GM19193 (cell line): Measurements from ENCODE around the gene B4GALT4.

ENCODE experiments used
- POLR2A ChIP-seq: IDR thresholded peaks from 4 replicates; pipeline ENCODE4 v1.6.1; 2011; ENCODE audit not compliant: insufficient read depth, insufficient read length; ENCODE audit errors: extremely low read depth

Gene B4GALT4, protein sequence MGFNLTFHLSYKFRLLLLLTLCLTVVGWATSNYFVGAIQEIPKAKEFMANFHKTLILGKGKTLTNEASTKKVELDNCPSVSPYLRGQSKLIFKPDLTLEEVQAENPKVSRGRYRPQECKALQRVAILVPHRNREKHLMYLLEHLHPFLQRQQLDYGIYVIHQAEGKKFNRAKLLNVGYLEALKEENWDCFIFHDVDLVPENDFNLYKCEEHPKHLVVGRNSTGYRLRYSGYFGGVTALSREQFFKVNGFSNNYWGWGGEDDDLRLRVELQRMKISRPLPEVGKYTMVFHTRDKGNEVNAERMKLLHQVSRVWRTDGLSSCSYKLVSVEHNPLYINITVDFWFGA

GRCh38 chr3:119240591-119241434 is at the start of gene B4GALT4:
TSS of gene B4GALT4 (minus strand) at chr3:119240878. CDS start at chr3:119230099, 10,779 bp downstream.
- peak; percentile 87 for TF ChIP-seq POLR2A

GRCh38 chr3:119289404-119289770 is 48.7 kb upstream of the B4GALT4 start:
- no peak for TF ChIP-seq POLR2A

- TF ChIP-seq POLR2A, result no peak
Measured at GRCh38 chr3:119288669-119289403, 48.2 kb upstream of the B4GALT4 start.

DNA sequence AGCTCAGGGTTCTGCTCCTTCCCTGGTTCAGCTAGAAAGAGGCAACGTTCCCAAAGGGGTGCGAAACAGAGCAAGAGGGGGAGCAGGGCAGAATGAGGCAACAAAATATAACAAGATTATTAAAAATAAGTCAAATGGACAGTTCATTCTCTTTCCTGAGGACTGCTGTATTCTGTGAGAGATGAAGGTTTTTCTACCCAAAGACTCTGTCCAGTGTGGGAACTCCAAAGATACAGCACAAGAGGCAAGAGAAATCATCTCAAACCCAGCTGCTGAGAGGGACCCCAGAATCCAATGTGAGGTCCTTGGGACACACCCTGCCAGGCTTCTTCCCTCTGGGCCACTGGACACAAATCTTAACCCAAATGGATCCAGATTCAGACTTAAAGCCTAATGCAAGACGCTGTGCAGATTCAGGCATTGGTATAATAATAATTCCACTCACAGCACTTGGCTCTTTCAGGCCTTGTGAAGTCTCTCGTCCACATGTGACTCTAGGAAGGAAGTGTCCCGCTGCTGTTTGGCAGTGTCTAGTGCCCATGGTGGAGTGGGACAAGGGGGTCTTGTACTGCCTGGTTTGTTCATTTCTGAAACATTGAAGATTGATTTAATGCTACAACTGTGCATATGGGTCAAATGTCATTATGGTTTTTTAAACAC is 39.0 kb upstream of the B4GALT4 start:
- TF ChIP-seq POLR2A, result no peak

DNA sequence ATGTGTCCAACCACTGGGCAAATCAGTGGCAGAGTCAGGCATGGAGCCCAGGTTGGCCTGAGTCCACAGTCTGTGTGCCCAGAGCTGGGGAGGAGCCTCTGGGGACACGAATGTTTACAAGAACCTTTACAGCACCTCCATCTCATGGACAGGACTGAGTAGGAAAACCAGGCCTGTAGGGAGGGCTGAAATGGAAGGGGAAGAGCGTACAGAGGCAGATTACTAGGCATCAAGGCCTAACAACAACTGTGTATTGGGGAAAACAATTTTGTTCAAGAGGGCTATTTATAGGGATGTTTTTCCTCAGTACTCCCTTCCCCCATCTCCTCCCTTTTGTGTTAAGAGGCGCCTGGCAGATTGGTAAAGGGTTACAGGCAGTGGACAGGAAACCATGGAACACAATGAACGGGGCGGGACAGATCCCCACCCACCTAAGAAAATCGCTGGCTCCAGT is 38.5 kb upstream of the B4GALT4 start:
- no peak for TF ChIP-seq POLR2A

DNA sequence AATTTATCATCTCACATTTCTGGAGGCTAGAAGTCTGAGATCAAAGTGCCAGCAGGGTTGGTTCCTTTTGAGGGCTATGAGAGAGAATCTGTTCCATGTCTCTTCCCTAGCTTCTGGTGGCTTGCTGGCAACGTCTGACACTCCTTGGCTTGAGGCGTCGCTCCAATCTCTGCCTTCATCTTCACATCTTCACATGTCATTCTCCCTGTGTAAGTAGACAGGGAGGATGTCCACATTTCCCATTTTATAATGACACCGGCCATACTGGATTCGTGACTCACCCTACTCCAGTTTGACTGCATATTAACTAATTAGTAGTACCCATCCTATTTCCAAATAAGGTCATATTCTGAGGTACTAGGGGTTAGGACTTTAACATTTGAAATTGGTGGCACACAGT is 36.0 kb upstream of the B4GALT4 start:
- no peak for TF ChIP-seq POLR2A

GRCh38 chr3:119261055-119261454 is 20.4 kb upstream of the B4GALT4 start:
- no peak for TF ChIP-seq POLR2A

DNA sequence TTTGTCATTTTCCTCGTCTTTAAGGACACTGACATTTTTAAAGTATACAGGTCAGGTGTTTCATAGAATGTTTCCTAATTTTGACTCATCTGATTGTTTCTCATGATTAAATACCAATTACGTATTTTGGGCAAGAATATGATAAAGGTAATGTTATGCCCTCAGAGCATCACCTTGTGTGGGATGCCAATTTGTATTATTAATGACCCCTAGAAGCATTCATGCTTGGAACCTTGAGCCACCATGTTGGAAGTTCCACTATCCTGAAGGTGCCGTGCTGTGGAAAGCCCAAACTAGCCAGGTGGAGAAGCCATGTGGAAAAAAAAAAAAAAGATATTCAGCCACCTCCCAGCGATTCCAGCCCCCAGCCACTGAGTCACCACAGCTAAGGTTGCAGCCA is 19.1 kb upstream of the B4GALT4 start:
- no peak for TF ChIP-seq POLR2A

DNA sequence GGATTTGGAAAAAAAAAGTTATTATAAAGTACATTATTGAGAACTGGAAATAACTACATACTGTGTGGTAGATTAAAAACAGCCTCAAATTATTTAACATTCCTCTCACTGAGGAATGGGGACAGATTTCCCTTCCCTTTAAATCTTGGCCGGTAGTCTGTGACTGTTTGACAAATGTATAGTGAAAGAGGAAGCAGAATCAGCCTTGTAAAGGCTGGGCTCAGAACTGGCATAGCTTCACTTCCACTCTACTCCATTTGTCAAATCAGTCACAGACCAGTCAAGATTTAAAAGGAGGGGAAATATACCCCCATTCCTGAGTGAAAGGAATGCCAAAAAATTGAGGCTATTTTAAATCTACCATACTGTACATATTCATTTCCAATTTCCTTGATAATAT is 18.2 kb upstream of the B4GALT4 start:
- TF ChIP-seq POLR2A, result no peak

DNA sequence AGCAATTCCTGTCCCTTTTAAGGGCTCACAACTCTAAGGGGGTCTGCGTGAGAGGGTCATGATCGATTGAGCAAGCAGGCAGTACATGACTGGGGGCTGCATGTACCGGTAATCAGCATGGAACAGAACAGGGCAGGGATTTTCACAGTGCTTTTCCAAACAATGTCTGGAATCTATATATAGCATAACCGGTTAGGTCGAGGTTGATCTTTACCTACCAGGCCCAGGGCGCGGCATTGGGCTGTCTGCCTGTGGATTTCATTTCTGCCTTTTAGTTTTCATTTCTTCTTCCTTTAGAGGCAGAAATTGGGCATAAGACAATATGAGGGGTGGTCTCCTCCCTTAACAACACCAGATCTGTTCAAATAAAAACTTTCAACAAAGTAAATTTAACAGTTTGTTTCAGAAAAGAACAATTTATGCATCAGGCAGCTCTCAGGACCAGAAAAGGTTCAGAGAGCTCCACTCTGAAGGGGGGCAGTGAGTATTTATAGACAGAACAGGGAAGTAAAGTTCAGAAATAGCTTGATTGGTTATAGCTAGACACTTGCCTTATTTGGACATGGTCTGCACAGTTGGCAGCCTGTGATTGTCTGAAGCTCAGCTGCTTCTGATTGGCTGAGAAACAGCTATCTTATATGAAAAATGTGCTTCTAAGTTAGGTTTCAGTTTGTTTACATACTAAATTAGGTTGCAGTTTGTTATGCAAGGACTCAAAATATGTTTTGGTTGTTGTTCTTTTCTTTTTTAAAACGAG is 17.2 kb upstream of the B4GALT4 start:
- no peak for TF ChIP-seq POLR2A

- TF ChIP-seq POLR2A, result no peak
Measured at GRCh38 chr3:119257111-119257510, 16.4 kb upstream of the B4GALT4 start.

DNA sequence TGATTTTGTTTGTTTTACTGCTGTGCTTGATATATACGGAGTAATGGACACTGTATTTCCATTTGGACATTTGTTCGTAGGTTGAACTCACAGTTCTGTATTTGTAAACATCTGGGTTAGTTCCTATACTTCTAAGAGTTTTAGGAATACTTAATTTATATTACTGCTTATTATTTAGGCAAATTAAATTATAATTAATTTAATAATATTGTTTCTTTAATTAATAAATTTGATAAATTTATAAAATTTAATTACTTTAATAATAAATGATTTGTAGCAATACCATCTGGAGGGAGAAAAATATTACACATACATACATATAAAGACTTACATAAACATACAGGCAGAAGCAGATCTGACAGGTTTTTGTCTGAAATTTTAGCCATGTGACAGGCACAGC is 14.5 kb upstream of the B4GALT4 start:
- TF ChIP-seq POLR2A, result no peak

DNA sequence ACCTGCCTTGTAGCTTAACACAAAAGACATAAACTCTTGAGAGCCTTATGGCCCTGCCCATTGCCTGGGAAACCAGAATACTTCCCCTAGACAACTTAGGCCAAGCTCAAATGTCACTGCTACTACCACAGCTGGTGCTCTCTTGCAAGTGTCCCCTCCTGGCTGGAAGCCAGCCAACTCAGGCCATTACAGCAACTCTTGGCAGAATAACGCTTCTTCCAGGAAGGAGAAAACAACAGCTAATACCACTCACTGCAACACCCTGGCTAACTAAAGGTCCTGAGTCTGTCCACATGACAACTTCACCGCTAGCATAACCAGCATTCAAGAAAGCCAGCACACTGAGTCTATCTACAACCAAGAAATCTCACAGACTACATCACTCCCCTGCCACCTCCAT is 5.1 kb upstream of the B4GALT4 start:
- no peak for TF ChIP-seq POLR2A

DNA sequence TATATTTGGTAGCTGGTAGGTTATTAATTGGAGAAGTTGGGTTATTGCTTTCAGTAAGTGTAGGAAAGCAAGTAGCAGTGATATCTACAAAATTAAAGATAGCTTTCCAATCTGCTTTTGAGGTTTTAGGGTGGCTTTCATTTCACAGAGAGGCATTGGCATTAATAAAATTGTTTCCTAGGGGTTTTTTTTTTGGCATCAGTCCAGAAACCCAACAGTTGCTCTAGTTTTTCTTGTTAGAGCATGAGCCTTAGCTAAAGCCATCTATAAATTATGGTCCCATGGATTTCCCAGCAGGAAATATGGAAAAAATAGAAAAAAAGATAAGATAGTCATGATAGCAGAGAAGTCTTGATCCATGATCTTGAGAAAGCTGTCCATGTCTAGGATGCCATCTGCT is 3.0 kb upstream of the B4GALT4 start:
- no peak for TF ChIP-seq POLR2A
